ENCODE data around the gene USP44. TPM values are rescaled to one million over a fixed set of nuclear protein-coding genes. Genes with fewer than 3 reads are reported as not detected.

USP44 gene
- total and polyA plus RNA-seq, 2 of the 8 experiments (the other 6 are each of a cell fraction or from before 2014, with no cell fraction given): 129 to 197 TPM

GRCh38 chr12:95473884-95474659 is 77.2 kb downstream of the USP44 start, which contains the start of gene METAP2 (continued):
- TF ChIP-seq MAFK (IDR thresholded peaks at IDR 0.05; ENCODE audit: low read depth, low read length) (0 out of 2 replicates have a peak, but pooled peaks have one; percentile 3), ATF3 (IDR thresholded peaks at IDR 0.05; ENCODE audit: insufficient read depth, low read depth, low read length) (no peak), TBP (IDR thresholded peaks at IDR 0.05; ENCODE audit: low read depth, low read length) (peak; percentile 96), TAF7 (optimal IDR thresholded peaks at IDR 0.05; ENCODE audit: borderline replicate concordance, low read depth, low read length) (peak; percentile 99), CTBP2 (IDR thresholded peaks at IDR 0.05; ENCODE audit: borderline replicate concordance, insufficient read depth, insufficient read length, low read length) (no peak), CHD2 (IDR thresholded peaks at IDR 0.05; ENCODE audit: low read length) (peak; percentile 7; the same call in 1 of the 2 replicates), RXRA (IDR thresholded peaks at IDR 0.05; ENCODE audit: insufficient read depth, low read depth, low read length) (no peak), YY1 (IDR thresholded peaks at IDR 0.05; ENCODE audit: low read depth, low read length) (peak; percentile 92), EGR1 (IDR thresholded peaks at IDR 0.05; ENCODE audit: borderline replicate concordance, low read depth, low read length) (peak; percentile 54; the same call in 1 of the 2 replicates), SIX5 (IDR thresholded peaks at IDR 0.05; ENCODE audit: low read depth, low read length) (no peak), RNF2 (IDR thresholded peaks at IDR 0.05; ENCODE audit: borderline replicate concordance, low read depth, low read length, missing control alignments, poor library complexity, severe bottlenecking) (no peak), ASH2L (IDR thresholded peaks at IDR 0.05; ENCODE audit: low read length) (peak; percentile 78), GABPA (IDR thresholded peaks at IDR 0.05; ENCODE audit: borderline replicate concordance, insufficient read depth, low read length) (peak; percentile 80; the same call in 1 of the 2 replicates), KDM5A (IDR thresholded peaks at IDR 0.05; ENCODE audit: low read length) (0 out of 2 replicates have a peak, but pooled peaks have one; percentile 32), KDM1A (IDR thresholded peaks at IDR 0.05; ENCODE audit: borderline replicate concordance, low read length) (no peak), CEBPB (IDR thresholded peaks at IDR 0.05; ENCODE audit: low read depth, low read length) (no peak), SIRT6 (IDR thresholded peaks at IDR 0.05; ENCODE audit: low read length) (no peak), RFX5 (IDR thresholded peaks at IDR 0.05; ENCODE audit: borderline replicate concordance, low read depth, low read length) (no peak), ZNF274 (IDR thresholded peaks at IDR 0.05; ENCODE audit: borderline replicate concordance, extremely low read depth, low read length) (no peak), HDAC6 (IDR thresholded peaks at IDR 0.05; ENCODE audit: low read depth, low read length) (no peak)
